Right atrium auricular region (tissue), 2 donors: Measurements from ENCODE around the gene POU2F3. TPM values are rescaled to one million over a fixed set of nuclear protein-coding genes. Genes with fewer than 3 reads are reported as not detected.

Source experiments
- DNase-seq: peaks from one replicate; pipeline ENCODE4 v3.0.0-alpha.2; 2019; ENCODE audit warnings: low spot score
- H3K27ac ChIP-seq, 2 donors: fragments of 200-600 bp; sonication (generic); 1 replicate in 1 of 2; 2 replicates in 1 of 2; pipeline ENCODE4 v1.5.1; 2016 to 2019
- H3K27me3 ChIP-seq, 2 donors: fragments of 200-600 bp; sonication (generic); one replicate each; pipeline versions ENCODE4 v1.5.1 to v1.6.0; 2017 to 2019
- H3K36me3 ChIP-seq: fragments of 200-600 bp; sonication (generic); one replicate; pipeline ENCODE4 v1.5.1; 2016
- H3K4me1 ChIP-seq, 2 donors: fragments of 200-600 bp; sonication (generic); one replicate each; pipeline versions ENCODE4 v1.5.1 to v1.6.0; 2017 to 2019
- H3K4me3 ChIP-seq, 2 donors: fragments of 200-600 bp; sonication (generic); 1 replicate in 1 of 2; 2 replicates in 1 of 2; pipeline ENCODE4 v1.5.1; 2017 to 2019; ENCODE audit warnings: mild to moderate bottlenecking in 1 of 2, moderate library complexity in 1 of 2
- H3K9me3 ChIP-seq, 2 donors: fragments of 200-600 bp; sonication (generic); one replicate each; pipeline ENCODE4 v1.5.1; 2019
- total RNA-seq, 2 donors: library from RNA; depleted of rRNA; stranded (reverse); fragments of >200 nt; gene quantifications; one replicate each; pipeline ENCODE4 v1.1.0, GENCODE V29; 2016
- TF ChIP-seq, protein P1 (sequence below), 2 donors: fragments of 200-600 bp; sonication (generic); IDR thresholded peaks; one replicate each; pipeline ENCODE4 v1.5.1; 2019; ENCODE audit warnings: antibody characterized with exemption in 2 of 2

The POU2F3 gene
- total RNA-seq, 2 donors from 2014 or later: not detected

- Histone ChIP-seq H3K4me3 (no peak overlapping the region), H3K27me3 (no peaks in the 10 kb centered on the region), H3K36me3 (no peaks in the 10 kb centered on the region), H3K27ac (no peak overlapping the region), H3K9me3 (no peaks in the 10 kb centered on the region), H3K4me1 (no peaks in the 10 kb centered on the region)
- no peak for DNase-seq
- TF ChIP-seq, protein P1, sequence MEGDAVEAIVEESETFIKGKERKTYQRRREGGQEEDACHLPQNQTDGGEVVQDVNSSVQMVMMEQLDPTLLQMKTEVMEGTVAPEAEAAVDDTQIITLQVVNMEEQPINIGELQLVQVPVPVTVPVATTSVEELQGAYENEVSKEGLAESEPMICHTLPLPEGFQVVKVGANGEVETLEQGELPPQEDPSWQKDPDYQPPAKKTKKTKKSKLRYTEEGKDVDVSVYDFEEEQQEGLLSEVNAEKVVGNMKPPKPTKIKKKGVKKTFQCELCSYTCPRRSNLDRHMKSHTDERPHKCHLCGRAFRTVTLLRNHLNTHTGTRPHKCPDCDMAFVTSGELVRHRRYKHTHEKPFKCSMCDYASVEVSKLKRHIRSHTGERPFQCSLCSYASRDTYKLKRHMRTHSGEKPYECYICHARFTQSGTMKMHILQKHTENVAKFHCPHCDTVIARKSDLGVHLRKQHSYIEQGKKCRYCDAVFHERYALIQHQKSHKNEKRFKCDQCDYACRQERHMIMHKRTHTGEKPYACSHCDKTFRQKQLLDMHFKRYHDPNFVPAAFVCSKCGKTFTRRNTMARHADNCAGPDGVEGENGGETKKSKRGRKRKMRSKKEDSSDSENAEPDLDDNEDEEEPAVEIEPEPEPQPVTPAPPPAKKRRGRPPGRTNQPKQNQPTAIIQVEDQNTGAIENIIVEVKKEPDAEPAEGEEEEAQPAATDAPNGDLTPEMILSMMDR (IDR thresholded peaks at IDR 0.05): no peak
Observed at GRCh38 chr11:120288021-120288420, 48.1 kb downstream of the POU2F3 start.

DNA sequence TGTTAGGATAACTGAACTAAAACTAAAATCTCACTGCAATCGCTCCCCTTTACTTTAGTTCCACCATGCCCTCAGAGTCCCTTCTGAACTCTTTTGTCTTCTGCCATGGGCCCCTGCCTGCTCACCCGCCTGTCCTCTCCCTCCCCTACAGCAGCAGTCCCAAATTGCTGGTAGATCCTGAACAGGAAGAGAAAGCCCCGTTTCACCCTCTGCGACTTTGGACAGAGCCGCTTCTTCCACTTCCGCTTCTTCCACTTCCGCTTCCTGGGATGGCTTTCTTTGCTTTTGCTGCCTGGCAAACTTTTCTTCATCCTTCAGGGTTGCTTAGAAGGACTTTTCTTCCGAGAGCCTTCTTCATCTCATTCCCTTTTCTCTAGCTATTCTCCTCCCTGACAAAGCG lies 49.5 kb downstream of the POU2F3 start:
- no peaks in the 10 kb centered on the region for H3K36me3 ChIP-seq
- no peak overlapping the region for H3K27ac ChIP-seq
- H3K4me3 ChIP-seq: no peak overlapping the region
- DNase-seq: no peak
- TF ChIP-seq, protein P1 (IDR thresholded peaks at IDR 0.05): no peak
- H3K27me3 ChIP-seq: no peaks in the 10 kb centered on the region
- H3K9me3 ChIP-seq: no peaks in the 10 kb centered on the region
- no peaks in the 10 kb centered on the region for H3K4me1 ChIP-seq

GRCh38 chr11:120290956-120291355 lies 51.0 kb downstream of the POU2F3 start:
- no peaks in the 10 kb centered on the region for H3K9me3 ChIP-seq
- TF ChIP-seq, protein P1 (IDR thresholded peaks at IDR 0.05): no peak
- no peaks in the 10 kb centered on the region for H3K27me3 ChIP-seq
- no peak for DNase-seq
- H3K27ac ChIP-seq: no peak overlapping the region
- H3K4me3 ChIP-seq: no peak overlapping the region
- no peaks in the 10 kb centered on the region for H3K4me1 ChIP-seq
- H3K36me3 ChIP-seq: no peaks in the 10 kb centered on the region

DNA sequence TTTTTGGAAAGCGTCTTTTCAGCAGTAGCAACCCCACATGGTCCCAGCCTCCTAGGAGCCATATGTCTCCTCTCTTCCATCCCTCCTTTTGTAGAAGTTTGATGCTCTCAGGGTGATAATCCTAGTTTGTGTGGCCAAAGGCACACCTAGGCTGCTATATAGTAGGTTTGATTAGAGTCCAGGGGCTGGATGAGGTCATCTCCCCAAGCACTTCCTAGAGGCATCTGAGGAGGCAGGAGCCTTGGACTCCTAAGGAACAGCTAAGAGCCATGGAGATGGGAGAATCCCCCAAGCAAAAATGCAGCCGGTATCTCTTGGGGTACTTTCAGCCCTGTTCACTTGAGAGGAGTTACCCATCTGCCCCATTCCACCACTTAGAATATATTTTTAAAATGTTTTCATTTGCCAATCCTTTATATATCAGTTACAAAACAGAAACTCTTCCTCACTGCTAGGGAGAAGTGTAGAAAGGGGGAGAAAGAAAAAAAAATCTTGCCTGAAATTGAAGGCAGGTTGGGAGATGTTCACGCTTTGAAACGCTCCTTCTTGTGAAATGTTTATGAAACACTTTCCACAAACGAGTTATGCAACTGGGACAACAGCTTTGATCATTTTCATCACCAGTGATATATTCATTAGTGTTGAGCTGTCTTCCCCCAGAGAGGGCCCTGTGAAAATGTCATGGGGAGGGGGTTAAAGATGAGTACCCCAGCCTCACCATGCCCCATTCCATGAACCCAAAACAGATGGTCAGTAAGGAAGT lies 53.3 kb downstream of the POU2F3 start:
- H3K27ac ChIP-seq: no peak overlapping the region
- H3K27me3 ChIP-seq: no peaks in the 10 kb centered on the region
- H3K9me3 ChIP-seq: no peaks in the 10 kb centered on the region
- TF ChIP-seq, protein P1 (IDR thresholded peaks at IDR 0.05): no peak
- H3K4me3 ChIP-seq: no peak overlapping the region
- H3K36me3 ChIP-seq: no peaks in the 10 kb centered on the region
- H3K4me1 ChIP-seq: no peaks in the 10 kb centered on the region
- DNase-seq: no peak

GRCh38 chr11:120294096-120294495 lies 54.2 kb downstream of the POU2F3 start:
- TF ChIP-seq, protein P1 (IDR thresholded peaks at IDR 0.05): no peak
- H3K4me1 ChIP-seq: no peaks in the 10 kb centered on the region
- no peak for DNase-seq
- H3K9me3 ChIP-seq: no peaks in the 10 kb centered on the region
- no peak overlapping the region for H3K4me3 ChIP-seq
- H3K27me3 ChIP-seq: no peaks in the 10 kb centered on the region
- no peaks in the 10 kb centered on the region for H3K36me3 ChIP-seq
- no peak overlapping the region for H3K27ac ChIP-seq

GRCh38 chr11:120295099-120295498 lies 55.2 kb downstream of the POU2F3 start:
- Histone ChIP-seq H3K27ac (no peak overlapping the region), H3K36me3 (no peaks in the 10 kb centered on the region), H3K4me1 (peaks cover 0 to 4% of the 10 kb centered on the region in 2 donors), H3K9me3 (no peaks in the 10 kb centered on the region), H3K4me3 (no peak overlapping the region), H3K27me3 (no peaks in the 10 kb centered on the region)
- TF ChIP-seq, protein P1 (IDR thresholded peaks at IDR 0.05): no peak
- DNase-seq: no peak
